PC-3 (cell line): ENCODE measurements around the gene EGFLAM.

Source experiments
- EZH2 ChIP-seq: fragments of 300-600 bp; sonication (generic); IDR thresholded peaks from one replicate; pipeline ENCODE4 v1.6.1; 2017; ENCODE audit warnings: antibody characterized with exemption, mild to moderate bottlenecking, low read length; ENCODE audit not compliant: unreplicated experiment
- EZH2phosphoT487 ChIP-seq: fragments of 300-600 bp; sonication (generic); IDR thresholded peaks from 2 replicates; pipeline ENCODE4 v1.6.1; 2018; ENCODE audit warnings: mild to moderate bottlenecking, antibody characterized with exemption, low read length, borderline replicate concordance
- TF ChIP-seq, protein P1 (sequence below): fragments of 300-600 bp; sonication (generic); conservative IDR thresholded peaks from 2 replicates; pipeline ENCODE4 v1.5.1; 2017; ENCODE audit warnings: antibody characterized with exemption, low read depth, mild to moderate bottlenecking, low read length

DNA sequence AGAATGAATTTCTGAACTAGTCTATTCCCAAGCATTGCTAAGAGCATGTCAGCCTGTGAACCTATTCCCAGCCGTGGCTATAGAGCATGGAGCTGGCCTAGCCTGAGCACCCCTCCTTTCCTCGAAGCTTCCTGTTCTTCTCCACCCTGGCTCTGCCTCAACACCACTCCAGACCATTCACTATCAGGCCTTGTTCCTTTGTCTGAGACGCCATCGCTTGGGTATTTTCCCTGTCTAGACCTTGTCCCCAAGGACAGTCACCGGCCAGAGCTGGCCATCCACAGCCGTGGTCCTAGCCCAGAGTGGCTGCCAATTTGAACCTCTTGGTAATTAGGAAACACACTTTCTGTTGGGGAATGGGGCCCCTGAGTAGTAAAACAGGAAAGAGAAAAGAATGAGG is 192.3 kb downstream of the EGFLAM start:
- TF ChIP-seq EZH2phosphoT487, result no peak
- TF ChIP-seq, protein P1, sequence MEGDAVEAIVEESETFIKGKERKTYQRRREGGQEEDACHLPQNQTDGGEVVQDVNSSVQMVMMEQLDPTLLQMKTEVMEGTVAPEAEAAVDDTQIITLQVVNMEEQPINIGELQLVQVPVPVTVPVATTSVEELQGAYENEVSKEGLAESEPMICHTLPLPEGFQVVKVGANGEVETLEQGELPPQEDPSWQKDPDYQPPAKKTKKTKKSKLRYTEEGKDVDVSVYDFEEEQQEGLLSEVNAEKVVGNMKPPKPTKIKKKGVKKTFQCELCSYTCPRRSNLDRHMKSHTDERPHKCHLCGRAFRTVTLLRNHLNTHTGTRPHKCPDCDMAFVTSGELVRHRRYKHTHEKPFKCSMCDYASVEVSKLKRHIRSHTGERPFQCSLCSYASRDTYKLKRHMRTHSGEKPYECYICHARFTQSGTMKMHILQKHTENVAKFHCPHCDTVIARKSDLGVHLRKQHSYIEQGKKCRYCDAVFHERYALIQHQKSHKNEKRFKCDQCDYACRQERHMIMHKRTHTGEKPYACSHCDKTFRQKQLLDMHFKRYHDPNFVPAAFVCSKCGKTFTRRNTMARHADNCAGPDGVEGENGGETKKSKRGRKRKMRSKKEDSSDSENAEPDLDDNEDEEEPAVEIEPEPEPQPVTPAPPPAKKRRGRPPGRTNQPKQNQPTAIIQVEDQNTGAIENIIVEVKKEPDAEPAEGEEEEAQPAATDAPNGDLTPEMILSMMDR, result no peak
- TF ChIP-seq EZH2, result no peak
